Measurements from ENCODE around the gene IRF9.

IRF9 gene

GRCh38 chr14:24177891-24178290, 16.8 kb downstream of the IRF9 start:
- no peak overlapping the region for H3K4me3 Mint-ChIP-seq
- DNase-seq (ENCODE audit: low spot score in 2 of 2) (no peak), ATAC-seq (replicated peaks; ENCODE audit: extremely low read depth, poor library complexity, severe bottlenecking) (no peak)
- H3K36me3 Mint-ChIP-seq (ENCODE audit: insufficient read depth), result peaks cover 29% of the 10 kb centered on the region
- H3K27ac Mint-ChIP-seq (ENCODE audit: low read depth), result no peak overlapping the region
- H3K9me3 Mint-ChIP-seq, result no peaks in the 10 kb centered on the region
- peaks cover 26% of the 10 kb centered on the region for H3K4me1 Mint-ChIP-seq
- no peaks in the 10 kb centered on the region for H3K27me3 Mint-ChIP-seq

GRCh38 chr14:24178399-24179178, 17.5 kb downstream of the IRF9 start:
- H3K9me3 Mint-ChIP-seq, result no peaks in the 10 kb centered on the region
- no peaks in the 10 kb centered on the region for H3K27me3 Mint-ChIP-seq
- H3K27ac Mint-ChIP-seq (ENCODE audit: low read depth), result peak overlapping the region; percentile 49
- no peak overlapping the region for H3K4me3 Mint-ChIP-seq
- peaks cover 29% of the 10 kb centered on the region for H3K36me3 Mint-ChIP-seq (ENCODE audit: insufficient read depth)
- ATAC-seq (replicated peaks; ENCODE audit: extremely low read depth, poor library complexity, severe bottlenecking) (no peak), DNase-seq (ENCODE audit: low spot score in 2 of 2) (no peak)
- H3K4me1 Mint-ChIP-seq, result peaks cover 19% of the 10 kb centered on the region

- Mint-ChIP-seq H3K9me3 (no peaks in the 10 kb centered on the region), H3K27ac (ENCODE audit: low read depth) (peak overlapping the region; percentile 49), H3K4me1 (peaks cover 15% of the 10 kb centered on the region), H3K4me3 (no peak overlapping the region), H3K27me3 (no peaks in the 10 kb centered on the region), H3K36me3 (ENCODE audit: insufficient read depth) (peaks cover 29% of the 10 kb centered on the region)
- ATAC-seq (replicated peaks; ENCODE audit: extremely low read depth, poor library complexity, severe bottlenecking) (no peak), DNase-seq (ENCODE audit: low spot score in 2 of 2) (no peak)
These were observed 18.4 kb downstream of the IRF9 start for GRCh38 chr14:24179294-24179960.

GRCh38 chr14:24179961-24180796, 19.1 kb downstream of the IRF9 start:
- Mint-ChIP-seq H3K27me3 (no peaks in the 10 kb centered on the region), H3K4me3 (no peak overlapping the region)

GRCh38 chr14:24181371-24182077, 20.5 kb downstream of the IRF9 start:
- ATAC-seq (replicated peaks; ENCODE audit: extremely low read depth, poor library complexity, severe bottlenecking) (no peak), DNase-seq (ENCODE audit: low spot score in 2 of 2) (no peak)
- H3K9me3 Mint-ChIP-seq, result no peaks in the 10 kb centered on the region
- H3K27me3 Mint-ChIP-seq, result no peaks in the 10 kb centered on the region
- H3K4me3 Mint-ChIP-seq, result no peak overlapping the region
- H3K36me3 Mint-ChIP-seq (ENCODE audit: insufficient read depth), result peaks cover 21% of the 10 kb centered on the region
- peaks cover 4% of the 10 kb centered on the region for H3K4me1 Mint-ChIP-seq
- H3K27ac Mint-ChIP-seq (ENCODE audit: low read depth), result peak overlapping the region; percentile 83

More at GRCh38 chr14:24179961-24180796, 19.1 kb downstream of the IRF9 start:
- DNase-seq (ENCODE audit: low spot score in 2 of 2) (no peak), ATAC-seq (replicated peaks; ENCODE audit: extremely low read depth, poor library complexity, severe bottlenecking) (no peak)
- H3K4me1 Mint-ChIP-seq, result peaks cover 7% of the 10 kb centered on the region
- peaks cover 26% of the 10 kb centered on the region for H3K36me3 Mint-ChIP-seq (ENCODE audit: insufficient read depth)
- no peak overlapping the region for H3K27ac Mint-ChIP-seq (ENCODE audit: low read depth)
- H3K9me3 Mint-ChIP-seq, result no peaks in the 10 kb centered on the region

- H3K4me3 Mint-ChIP-seq, result no peak overlapping the region
- no peaks in the 10 kb centered on the region for H3K27me3 Mint-ChIP-seq
- peaks cover 8% of the 10 kb centered on the region for H3K4me1 Mint-ChIP-seq
- no peaks in the 10 kb centered on the region for H3K9me3 Mint-ChIP-seq
- H3K27ac Mint-ChIP-seq (ENCODE audit: low read depth), result peak overlapping the region; percentile 83
- H3K36me3 Mint-ChIP-seq (ENCODE audit: insufficient read depth), result peaks cover 24% of the 10 kb centered on the region
- ATAC-seq (replicated peaks; ENCODE audit: extremely low read depth, poor library complexity, severe bottlenecking), result no peak
- no peak for DNase-seq (ENCODE audit: low spot score in 2 of 2)
These were observed 21.2 kb downstream of the IRF9 start for GRCh38 chr14:24182110-24182882.

GRCh38 chr14:24183014-24183481, 22.0 kb downstream of the IRF9 start:
- Mint-ChIP-seq H3K27me3 (no peaks in the 10 kb centered on the region), H3K27ac (ENCODE audit: low read depth) (peak overlapping the region; percentile 83), H3K4me3 (no peak overlapping the region), H3K4me1 (peaks cover 16% of the 10 kb centered on the region), H3K9me3 (no peaks in the 10 kb centered on the region), H3K36me3 (ENCODE audit: insufficient read depth) (peaks cover 18% of the 10 kb centered on the region)
- DNase-seq (ENCODE audit: low spot score in 2 of 2) (no peak), ATAC-seq (replicated peaks; ENCODE audit: extremely low read depth, poor library complexity, severe bottlenecking) (no peak)

- Mint-ChIP-seq H3K4me3 (no peak overlapping the region), H3K27ac (ENCODE audit: low read depth) (peak overlapping the region; percentile 38), H3K36me3 (ENCODE audit: insufficient read depth) (peaks cover 20% of the 10 kb centered on the region)
These were observed 23.3 kb downstream of the IRF9 start for GRCh38 chr14:24184104-24184970.

GRCh38 chr14:24185026-24185425, 24.0 kb downstream of the IRF9 start:
- Mint-ChIP-seq H3K27ac (ENCODE audit: low read depth) (peak overlapping the region; percentile 38), H3K36me3 (ENCODE audit: insufficient read depth) (peaks cover 17% of the 10 kb centered on the region), H3K4me3 (no peak overlapping the region), H3K9me3 (no peaks in the 10 kb centered on the region), H3K27me3 (no peaks in the 10 kb centered on the region), H3K4me1 (peaks cover 29% of the 10 kb centered on the region)
- ATAC-seq (replicated peaks; ENCODE audit: extremely low read depth, poor library complexity, severe bottlenecking) (no peak), DNase-seq (ENCODE audit: low spot score in 2 of 2) (no peak)

More at GRCh38 chr14:24184104-24184970, 23.3 kb downstream of the IRF9 start:
- Mint-ChIP-seq H3K27me3 (no peaks in the 10 kb centered on the region), H3K4me1 (peaks cover 27% of the 10 kb centered on the region), H3K9me3 (no peaks in the 10 kb centered on the region)
- no peak for ATAC-seq (replicated peaks; ENCODE audit: extremely low read depth, poor library complexity, severe bottlenecking)
- DNase-seq (ENCODE audit: low spot score in 2 of 2), result no peak

- ATAC-seq (replicated peaks; ENCODE audit: extremely low read depth, poor library complexity, severe bottlenecking) (no peak), DNase-seq (ENCODE audit: low spot score in 2 of 2) (no peak)
- H3K36me3 Mint-ChIP-seq (ENCODE audit: insufficient read depth), result peaks cover 14% of the 10 kb centered on the region
- no peak overlapping the region for H3K27ac Mint-ChIP-seq (ENCODE audit: low read depth)
- peaks cover 29% of the 10 kb centered on the region for H3K4me1 Mint-ChIP-seq
- H3K4me3 Mint-ChIP-seq, result no peak overlapping the region
- H3K27me3 Mint-ChIP-seq, result no peaks in the 10 kb centered on the region
- H3K9me3 Mint-ChIP-seq, result no peaks in the 10 kb centered on the region
These were observed 24.7 kb downstream of the IRF9 start for GRCh38 chr14:24185741-24186140.

Data from central memory CD8-positive, alpha-beta T cell (primary cell).